NCI-H2196 treated with DMSO at 0.1 percent for 48 hours (cell line): ENCODE results near the gene GPER1.
"Not testable (repeated sequence)": the region's sequence is repeated elsewhere in the genome, so short reads cannot be mapped to it uniquely, and the experiment has no call there.

Experiments used
- DNase-seq: peaks from one replicate; lab custom pipeline; 2025; ENCODE audit not compliant: unreplicated experiment; lab: John Stamatoyannopoulos, UW

GPER1 gene

GRCh38 chr7:1116383-1117008 is 28.6 kb downstream of the GPER1 start:
- not testable (repeated sequence) for DNase-seq

GRCh38 chr7:1117321-1117928 is 29.5 kb downstream of the GPER1 start:
- no peak for DNase-seq

- DNase-seq = no peak
Measured at GRCh38 chr7:1119201-1119600, 31.3 kb downstream of the GPER1 start.

- no peak for DNase-seq
Measured at GRCh38 chr7:1120791-1121190, 32.9 kb downstream of the GPER1 start.

GRCh38 chr7:1121476-1121875 is 33.6 kb downstream of the GPER1 start:
- no peak for DNase-seq

- no peak for DNase-seq
Measured at GRCh38 chr7:1121886-1122831, 34.2 kb downstream of the GPER1 start.

- no peak for DNase-seq
Measured at GRCh38 chr7:1122832-1123501, 35.1 kb downstream of the GPER1 start.

GRCh38 chr7:1123715-1124114 is 35.8 kb downstream of the GPER1 start:
- no peak for DNase-seq

GRCh38 chr7:1124164-1124563 is 36.3 kb downstream of the GPER1 start:
- DNase-seq = no peak

GRCh38 chr7:1124816-1125602 is 37.1 kb downstream of the GPER1 start:
- DNase-seq = no peak

- DNase-seq = no peak
Measured at GRCh38 chr7:1125603-1125969, 37.7 kb downstream of the GPER1 start.

- no peak for DNase-seq
Measured at GRCh38 chr7:1127001-1127400, 39.1 kb downstream of the GPER1 start.

- no peak for DNase-seq
Measured at GRCh38 chr7:1129431-1129830, 41.5 kb downstream of the GPER1 start.

GRCh38 chr7:1130021-1130990 is 42.4 kb downstream of the GPER1 start:
- no peak for DNase-seq

- DNase-seq = no peak
Measured at GRCh38 chr7:1131471-1132265, 43.8 kb downstream of the GPER1 start.

- DNase-seq = no peak
Measured at GRCh38 chr7:1134951-1135350, 47.0 kb downstream of the GPER1 start.

- DNase-seq = peak; percentile 20
Measured at GRCh38 chr7:1136841-1137516, 49.1 kb downstream of the GPER1 start.

GRCh38 chr7:1137517-1138167 is 49.7 kb downstream of the GPER1 start:
- no peak for DNase-seq
